Astrocyte (in vitro differentiated cells and primary cell): ENCODE data around the gene ALG14. TPM values are rescaled to one million over a fixed set of nuclear protein-coding genes. Genes with fewer than 3 reads are reported as not detected.

Experiments
- DNase-seq: peaks from one replicate; pipeline ENCODE4 v3.0.0-alpha.2; 2010; ENCODE audit warnings: low read depth
- FAIRE-seq: peaks from 2 replicates; lab custom pipeline; 2011; peaks lifted over from hg19 to GRCh38; lab: Jason Lieb, UNC
- H2AFZ ChIP-seq: 2 replicates; pipeline ENCODE4 v1.6.0; 2012; ENCODE audit warnings: low read depth, low read length, inconsistent platforms
- H3K27ac ChIP-seq: 2 replicates; pipeline ENCODE4 v1.5.1; 2011; ENCODE audit warnings: low read depth, low read length, inconsistent platforms
- H3K27me3 ChIP-seq: 2 replicates; pipeline ENCODE4 v1.6.0; 2011; ENCODE audit warnings: low read length, inconsistent platforms; ENCODE audit not compliant: insufficient read depth
- H3K36me3 ChIP-seq: 2 replicates; pipeline ENCODE4 v1.5.1; 2011; ENCODE audit warnings: low read length, inconsistent platforms; ENCODE audit not compliant: insufficient read depth
- H3K4me1 ChIP-seq: 2 replicates; pipeline ENCODE4 v1.5.1; 2011; ENCODE audit warnings: low read length, inconsistent platforms; ENCODE audit not compliant: insufficient read depth
- H3K4me2 ChIP-seq: 2 replicates; pipeline ENCODE4 v1.6.0; 2012; ENCODE audit warnings: low read length, inconsistent platforms
- H3K4me3 ChIP-seq: 2 replicates; pipeline ENCODE4 v1.5.1; 2011; ENCODE audit warnings: low read depth, mild to moderate bottlenecking, low read length, inconsistent platforms; ENCODE audit not compliant: insufficient read depth
- H3K79me2 ChIP-seq: 2 replicates; pipeline ENCODE4 v1.6.0; 2012; ENCODE audit warnings: mild to moderate bottlenecking, low read length, inconsistent platforms; ENCODE audit not compliant: insufficient read depth
- H3K9ac ChIP-seq: 2 replicates; pipeline ENCODE4 v1.6.0; 2012; ENCODE audit warnings: mild to moderate bottlenecking, low read length, inconsistent platforms
- H3K9me3 ChIP-seq: 2 replicates; pipeline ENCODE4 v1.5.1; 2012; ENCODE audit warnings: low read depth, mild to moderate bottlenecking, low read length, inconsistent platforms; ENCODE audit not compliant: insufficient read depth
- H4K20me1 ChIP-seq: 2 replicates; pipeline ENCODE4 v1.6.0; 2012; ENCODE audit warnings: low read length, inconsistent platforms; ENCODE audit not compliant: insufficient read depth
- H3K27ac Mint-ChIP-seq: one replicate; pipeline ENCODE4 v1.8.0; 2021; ENCODE audit warnings: mild to moderate bottlenecking, mixed read lengths; ENCODE audit not compliant: unreplicated experiment
- H3K27me3 Mint-ChIP-seq: one replicate; pipeline ENCODE4 v1.8.0; 2021; ENCODE audit warnings: low read depth, mixed read lengths; ENCODE audit not compliant: unreplicated experiment
- H3K36me3 Mint-ChIP-seq: one replicate; pipeline ENCODE4 v1.8.0; 2021; ENCODE audit warnings: low read depth, mixed read lengths; ENCODE audit not compliant: unreplicated experiment
- H3K4me1 Mint-ChIP-seq: one replicate; pipeline ENCODE4 v1.8.0; 2021; ENCODE audit warnings: low read depth, mixed read lengths; ENCODE audit not compliant: unreplicated experiment
- H3K4me3 Mint-ChIP-seq: one replicate; pipeline ENCODE4 v1.8.0; 2021; ENCODE audit warnings: mild to moderate bottlenecking, moderate library complexity, mixed read lengths; ENCODE audit not compliant: unreplicated experiment
- H3K9me3 Mint-ChIP-seq: one replicate; pipeline ENCODE4 v1.8.0; 2021; ENCODE audit warnings: mild to moderate bottlenecking, mixed read lengths; ENCODE audit not compliant: unreplicated experiment
- CTCF ChIP-seq: IDR thresholded peaks from 2 replicates; pipeline ENCODE4 v1.5.1; 2011; ENCODE audit warnings: low read depth, mild to moderate bottlenecking, inconsistent platforms, low read length, moderate library complexity; ENCODE audit not compliant: insufficient read depth
- EZH2 ChIP-seq: IDR thresholded peaks from 2 replicates; pipeline ENCODE4 v1.6.1; 2012; ENCODE audit warnings: mild to moderate bottlenecking, low read length, inconsistent platforms; ENCODE audit not compliant: insufficient read depth
- total RNA-seq: library from RNA; stranded (reverse); gene quantifications from 2 replicates; pipeline ENCODE4 v1.2.1, GENCODE V29; 2021

ALG14 gene
- total RNA-seq, 1 donor from 2014 or later = 6.9 TPM

DNA sequence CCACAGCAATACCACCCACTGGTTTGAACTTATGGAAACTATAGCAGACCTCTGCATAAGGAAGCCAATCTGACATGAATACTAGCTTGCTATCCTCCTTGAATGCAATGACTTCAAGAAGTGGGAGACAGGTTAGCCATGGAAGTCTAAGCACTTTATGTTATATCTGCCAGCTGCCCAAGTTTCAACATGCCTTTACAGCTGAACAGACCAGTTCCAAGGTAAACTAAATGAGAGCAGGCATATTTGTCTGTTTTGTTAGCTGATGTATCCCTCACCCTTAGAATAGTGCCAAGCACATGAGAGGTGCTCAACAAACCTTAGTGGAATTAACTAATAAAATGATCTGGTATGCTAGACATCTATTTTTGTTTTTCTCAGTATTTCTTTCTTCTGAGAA, 65.1 kb downstream of the ALG14 start:
- no peaks in the 10 kb centered on the region for H3K9me3 Mint-ChIP-seq
- no peak overlapping the region for H3K9ac ChIP-seq
- no peaks in the 10 kb centered on the region for H3K9me3 ChIP-seq
- H3K4me3 ChIP-seq = no peak overlapping the region
- no peaks in the 10 kb centered on the region for H3K36me3 ChIP-seq
- peaks cover 8% of the 10 kb centered on the region for H3K4me1 ChIP-seq
- H3K79me2 ChIP-seq = no peaks in the 10 kb centered on the region
- H3K27me3 Mint-ChIP-seq = no peaks in the 10 kb centered on the region
- FAIRE-seq (no peak), DNase-seq (no peak)
- no peaks in the 10 kb centered on the region for H3K27me3 ChIP-seq
- no peak for TF ChIP-seq CTCF
- H3K4me1 Mint-ChIP-seq = peaks cover 11% of the 10 kb centered on the region
- H4K20me1 ChIP-seq = no peaks in the 10 kb centered on the region
- no peak overlapping the region for H2AFZ ChIP-seq
- H3K36me3 Mint-ChIP-seq = peaks cover 5% of the 10 kb centered on the region
- H3K4me3 Mint-ChIP-seq = no peak overlapping the region
- no peak overlapping the region for H3K27ac ChIP-seq
- H3K4me2 ChIP-seq = no peak overlapping the region
- no peak overlapping the region for H3K27ac Mint-ChIP-seq

- DNase-seq (peak; percentile 45), FAIRE-seq (peak; percentile 60)
- Histone ChIP-seq H3K4me3 (no peak overlapping the region), H3K79me2 (no peaks in the 10 kb centered on the region), H3K9ac (no peak overlapping the region), H3K27ac (no peak overlapping the region), H3K4me1 (peaks cover 12% of the 10 kb centered on the region), H4K20me1 (no peaks in the 10 kb centered on the region), H3K4me2 (no peak overlapping the region), H3K9me3 (no peaks in the 10 kb centered on the region), H3K36me3 (no peaks in the 10 kb centered on the region), H3K27me3 (no peaks in the 10 kb centered on the region), H2AFZ (no peak overlapping the region)
- no peak for TF ChIP-seq EZH2
- no peak for TF ChIP-seq CTCF
- no peaks in the 10 kb centered on the region for H3K27me3 Mint-ChIP-seq
- peaks cover 5% of the 10 kb centered on the region for H3K36me3 Mint-ChIP-seq
- H3K4me1 Mint-ChIP-seq = peaks cover 18% of the 10 kb centered on the region
- peak overlapping the region; percentile 15 for H3K27ac Mint-ChIP-seq
- H3K4me3 Mint-ChIP-seq = no peak overlapping the region
- H3K9me3 Mint-ChIP-seq = no peaks in the 10 kb centered on the region
Observed at GRCh38 chr1:95006681-95007080, 66.1 kb downstream of the ALG14 start.

- no peaks in the 10 kb centered on the region for H4K20me1 ChIP-seq
- no peak overlapping the region for H3K27ac Mint-ChIP-seq
- no peak overlapping the region for H3K4me2 ChIP-seq
- no peaks in the 10 kb centered on the region for H3K9me3 ChIP-seq
- H3K9ac ChIP-seq = no peak overlapping the region
- no peaks in the 10 kb centered on the region for H3K9me3 Mint-ChIP-seq
- no peak overlapping the region for H3K4me3 Mint-ChIP-seq
- H3K4me1 ChIP-seq = peaks cover 12% of the 10 kb centered on the region
- no peak for DNase-seq
- H3K4me3 ChIP-seq = no peak overlapping the region
- no peaks in the 10 kb centered on the region for H3K27me3 Mint-ChIP-seq
- H3K36me3 Mint-ChIP-seq = peaks cover 5% of the 10 kb centered on the region
- no peaks in the 10 kb centered on the region for H3K27me3 ChIP-seq
- peaks cover 18% of the 10 kb centered on the region for H3K4me1 Mint-ChIP-seq
- H3K36me3 ChIP-seq = no peaks in the 10 kb centered on the region
- no peak overlapping the region for H2AFZ ChIP-seq
- TF ChIP-seq CTCF (no peak), EZH2 (no peak)
- FAIRE-seq = no peak
- no peaks in the 10 kb centered on the region for H3K79me2 ChIP-seq
- H3K27ac ChIP-seq = no peak overlapping the region
Observed at GRCh38 chr1:95005584-95005983, 67.2 kb downstream of the ALG14 start.
